Activated CD4-positive, alpha-beta T cell treated with anti-CD3 and anti-CD28 coated beads, Interleukin-10, Interleukin-2, amounts not matched to agents 100 ng/mL and 50 ng/mL, durations not matched to agents 16 hours and 8 hours (primary cell): ENCODE measurements around the gene PCSK9.

Source experiments
- DNase-seq: peaks from one replicate; pipeline ENCODE4 v3.0.0-alpha.2; 2020

The PCSK9 gene

GRCh38 chr1:55044617-55045397 lies 5.5 kb downstream of the PCSK9 start:
- DNase-seq: no peak

GRCh38 chr1:55045430-55045829 lies 6.1 kb downstream of the PCSK9 start:
- no peak for DNase-seq

DNA sequence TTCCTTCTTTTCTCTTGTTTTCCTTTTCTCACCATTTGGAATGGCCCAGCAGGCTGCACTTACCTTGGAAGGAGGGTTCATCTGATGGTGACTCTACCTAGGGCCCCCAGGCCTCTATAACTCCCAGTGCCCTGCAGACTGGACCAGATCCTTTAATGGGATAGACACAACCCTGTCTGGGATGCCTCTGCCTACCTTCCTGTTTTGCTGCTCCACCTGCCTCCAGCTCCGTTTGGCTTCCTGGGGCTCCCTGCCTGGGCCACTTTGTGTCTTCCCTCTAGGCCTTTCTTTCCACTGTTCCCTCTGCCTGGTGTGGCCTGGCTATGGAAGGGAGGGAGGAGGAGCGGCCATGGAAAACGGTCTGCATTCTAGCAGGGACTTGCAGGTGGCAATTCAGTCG lies 7.5 kb downstream of the PCSK9 start:
- DNase-seq: no peak

GRCh38 chr1:55047611-55048010 lies 8.3 kb downstream of the PCSK9 start:
- no peak for DNase-seq

DNA sequence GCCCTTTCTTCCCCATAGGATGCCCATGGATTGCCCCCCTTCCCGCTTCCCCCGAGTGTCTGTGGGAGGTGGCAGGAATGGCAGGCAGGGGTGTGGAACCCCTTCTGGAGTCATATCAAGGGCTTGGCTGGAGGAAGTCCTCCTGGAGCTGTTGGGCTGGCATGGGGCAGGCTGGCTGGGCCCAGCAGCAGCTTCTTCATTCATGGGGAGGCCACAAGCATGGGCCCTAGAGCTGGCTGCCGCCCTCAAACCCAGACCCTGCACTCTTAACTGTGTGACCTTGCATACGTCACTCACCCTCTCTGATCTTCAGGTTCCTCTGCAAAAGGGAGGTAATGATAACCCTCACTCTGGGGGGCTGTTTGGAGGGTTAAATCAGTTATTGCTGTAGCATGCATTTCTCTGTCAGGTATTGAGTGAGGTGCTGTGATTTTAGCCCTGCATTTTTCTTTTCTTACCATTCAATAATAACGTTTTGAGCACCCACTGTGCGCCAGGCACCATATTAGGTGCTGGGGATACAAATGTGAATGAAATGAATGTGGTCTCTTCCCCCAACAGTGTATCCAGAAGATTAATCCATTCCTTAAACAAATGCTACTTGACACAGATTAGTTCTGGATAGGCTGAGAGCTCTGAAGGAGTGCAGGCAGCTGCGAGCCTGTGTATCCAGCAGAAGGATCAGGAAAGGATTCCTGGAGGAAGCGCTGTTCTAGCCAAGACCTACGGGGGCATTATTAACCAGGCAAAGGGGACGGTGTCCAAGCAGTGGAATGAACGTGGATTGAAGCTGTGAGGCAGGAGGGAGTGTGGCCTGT lies 9.3 kb downstream of the PCSK9 start:
- no peak for DNase-seq

DNA sequence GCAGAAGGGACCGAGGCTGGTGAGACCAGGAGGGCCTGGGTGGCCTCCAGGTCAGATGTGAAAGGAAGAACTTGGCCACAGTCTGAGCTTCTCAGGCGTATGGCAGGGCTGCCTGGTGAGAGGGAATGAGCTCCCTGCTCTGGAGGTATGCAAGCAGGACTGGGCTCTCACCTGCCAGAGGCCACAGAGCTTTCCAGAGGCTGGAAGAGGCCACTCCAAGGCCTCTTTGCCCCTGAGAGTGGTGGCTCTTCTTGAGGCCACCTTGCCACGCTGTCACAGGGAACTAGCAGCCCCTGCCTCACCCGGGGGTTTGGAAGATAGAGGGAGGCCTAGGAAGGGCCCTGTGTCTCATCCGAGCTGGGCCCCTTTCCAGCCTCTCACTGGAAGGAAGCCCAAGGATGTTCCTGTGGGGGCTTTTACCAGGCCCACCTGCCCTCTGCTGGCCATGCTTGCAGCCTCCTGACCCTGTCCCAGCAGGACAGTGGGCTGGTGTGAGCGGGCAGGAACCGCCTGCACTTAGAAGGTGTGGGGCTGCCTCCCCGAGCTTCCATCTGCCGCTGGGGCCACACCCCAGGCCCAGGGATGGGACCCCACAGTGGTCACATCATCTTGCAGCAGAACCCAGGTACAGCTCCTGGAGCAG lies 10.0 kb downstream of the PCSK9 start:
- no peak for DNase-seq

DNA sequence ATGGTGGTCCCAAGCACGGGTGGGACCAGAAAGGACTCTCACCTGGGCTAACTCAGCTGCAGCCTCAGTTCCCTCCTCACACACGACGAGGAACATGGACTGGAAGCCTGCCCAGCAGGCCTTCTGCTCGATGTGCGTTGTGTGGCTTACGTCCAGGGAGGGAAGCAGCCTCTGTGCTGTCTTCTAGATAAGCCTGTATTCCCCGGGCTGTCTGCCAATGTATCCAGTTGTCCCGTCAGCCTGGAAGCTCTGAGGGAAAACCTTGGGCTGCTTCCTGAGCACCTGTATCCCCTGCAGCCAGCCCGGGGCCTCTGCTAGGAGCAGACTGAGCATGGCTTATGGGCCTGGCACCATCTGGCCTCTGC lies 10.5 kb downstream of the PCSK9 start:
- DNase-seq: no peak

DNA sequence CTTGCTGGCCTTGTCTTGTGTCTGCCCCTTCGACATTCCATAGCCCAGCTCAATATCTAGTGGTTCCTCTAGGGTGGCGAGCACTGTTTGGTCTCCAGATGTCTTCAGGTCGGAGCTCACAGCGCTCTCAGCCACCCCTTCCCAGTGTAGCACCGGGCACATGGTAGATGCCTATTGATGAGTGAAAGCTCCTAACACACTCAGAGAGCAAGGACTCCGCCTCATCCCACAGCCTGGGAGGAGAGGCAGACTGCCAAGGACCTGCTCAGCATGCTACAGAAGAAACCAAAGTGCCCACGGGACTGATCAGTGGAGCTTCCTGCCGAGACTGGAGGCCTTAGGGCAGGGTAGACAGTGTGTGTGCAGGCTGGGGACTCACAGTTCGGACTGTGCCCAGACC lies 10.9 kb downstream of the PCSK9 start:
- DNase-seq: no peak

DNA sequence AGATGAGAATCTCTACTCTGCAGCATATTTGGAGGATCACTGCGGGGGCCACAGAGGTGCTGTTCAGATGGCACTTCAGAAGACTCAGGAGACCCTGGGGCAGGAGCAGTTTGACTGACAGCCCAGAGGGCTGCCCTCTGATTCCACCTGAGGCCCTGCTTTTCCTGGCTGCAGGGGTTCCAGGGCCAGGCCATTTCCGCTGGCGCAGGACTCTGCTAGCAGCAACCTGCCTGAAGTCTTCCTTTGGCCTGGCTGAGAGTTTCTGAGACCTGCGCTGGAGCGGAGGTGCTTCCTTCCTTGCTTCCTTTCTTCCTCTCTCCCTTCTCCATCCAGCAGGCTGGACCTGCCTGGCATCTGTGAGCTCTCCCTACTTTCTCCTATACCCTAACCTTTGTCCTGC lies 11.8 kb downstream of the PCSK9 start:
- DNase-seq: no peak

DNA sequence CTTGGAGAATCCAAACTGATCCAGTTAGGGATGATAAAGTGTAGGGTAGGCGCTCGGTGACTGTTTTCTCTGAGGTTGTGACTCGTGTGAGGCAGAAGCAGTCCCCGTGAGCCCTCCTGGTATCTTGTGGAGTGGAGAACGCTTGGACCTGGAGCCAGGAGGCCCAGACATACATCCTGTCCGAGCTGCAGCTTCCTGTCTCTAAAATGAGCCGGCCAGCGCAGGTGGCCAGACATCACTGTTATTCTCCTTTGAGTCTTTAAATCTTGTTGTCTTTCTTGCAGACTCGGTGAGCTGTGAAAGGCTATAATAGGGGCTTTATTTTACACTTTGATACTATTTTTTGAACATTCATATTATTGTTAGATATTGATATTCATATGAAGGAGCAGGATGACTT lies 12.3 kb downstream of the PCSK9 start:
- DNase-seq: no peak

DNA sequence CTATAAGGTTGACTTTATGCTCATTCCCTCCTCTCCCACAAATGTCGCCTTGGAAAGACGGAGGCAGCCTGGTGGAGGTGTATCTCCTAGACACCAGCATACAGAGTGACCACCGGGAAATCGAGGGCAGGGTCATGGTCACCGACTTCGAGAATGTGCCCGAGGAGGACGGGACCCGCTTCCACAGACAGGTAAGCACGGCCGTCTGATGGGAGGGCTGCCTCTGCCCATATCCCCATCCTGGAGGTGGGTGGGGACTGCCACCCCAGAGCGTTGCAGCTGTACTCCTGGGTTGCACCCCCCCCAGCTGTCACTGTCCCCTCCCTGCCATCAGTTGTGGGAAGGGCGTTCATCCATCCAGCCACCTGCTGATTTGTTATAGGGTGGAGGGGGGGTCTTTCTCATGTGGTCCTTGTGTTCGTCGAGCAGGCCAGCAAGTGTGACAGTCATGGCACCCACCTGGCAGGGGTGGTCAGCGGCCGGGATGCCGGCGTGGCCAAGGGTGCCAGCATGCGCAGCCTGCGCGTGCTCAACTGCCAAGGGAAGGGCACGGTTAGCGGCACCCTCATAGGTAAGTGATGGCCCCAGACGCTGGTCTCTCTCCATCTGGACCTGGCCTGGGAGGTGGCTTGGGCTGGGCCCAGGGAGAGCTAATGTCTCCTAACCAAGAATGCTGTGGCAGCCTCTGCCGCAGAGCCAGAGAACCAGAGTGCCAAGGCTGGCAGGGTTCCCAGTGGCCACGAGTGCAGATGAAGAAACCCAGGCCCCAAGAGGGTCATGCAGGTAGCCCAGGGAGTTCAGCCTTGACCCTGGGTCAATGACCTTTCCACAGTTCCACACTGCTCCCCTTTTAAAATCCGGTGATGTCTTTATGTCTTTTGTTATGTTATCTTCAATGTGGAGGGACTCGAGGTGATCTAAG lies 13.1 kb downstream of the PCSK9 start:
- DNase-seq: no peak

GRCh38 chr1:55053265-55053954 lies 14.1 kb downstream of the PCSK9 start:
- DNase-seq: no peak

DNA sequence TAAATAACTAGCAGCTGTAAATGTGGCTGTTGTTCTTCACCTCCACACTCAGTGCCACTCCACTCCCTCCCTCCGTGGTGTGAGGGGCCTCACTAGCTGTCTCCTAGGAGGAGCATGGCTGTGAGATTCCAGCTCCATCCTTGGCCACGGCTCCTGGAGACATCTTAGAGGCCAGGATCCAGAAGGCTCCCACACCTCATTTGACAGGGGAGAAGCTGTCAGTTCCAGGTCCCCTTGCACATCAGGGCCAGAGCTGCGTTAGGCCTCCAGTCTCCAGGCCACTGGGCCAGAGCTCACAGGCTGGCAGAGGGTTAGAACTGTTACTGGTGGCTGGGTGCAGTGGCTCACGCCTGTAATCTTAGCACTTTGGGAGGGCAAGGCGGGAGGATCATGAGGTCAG lies 15.0 kb downstream of the PCSK9 start:
- no peak for DNase-seq

DNA sequence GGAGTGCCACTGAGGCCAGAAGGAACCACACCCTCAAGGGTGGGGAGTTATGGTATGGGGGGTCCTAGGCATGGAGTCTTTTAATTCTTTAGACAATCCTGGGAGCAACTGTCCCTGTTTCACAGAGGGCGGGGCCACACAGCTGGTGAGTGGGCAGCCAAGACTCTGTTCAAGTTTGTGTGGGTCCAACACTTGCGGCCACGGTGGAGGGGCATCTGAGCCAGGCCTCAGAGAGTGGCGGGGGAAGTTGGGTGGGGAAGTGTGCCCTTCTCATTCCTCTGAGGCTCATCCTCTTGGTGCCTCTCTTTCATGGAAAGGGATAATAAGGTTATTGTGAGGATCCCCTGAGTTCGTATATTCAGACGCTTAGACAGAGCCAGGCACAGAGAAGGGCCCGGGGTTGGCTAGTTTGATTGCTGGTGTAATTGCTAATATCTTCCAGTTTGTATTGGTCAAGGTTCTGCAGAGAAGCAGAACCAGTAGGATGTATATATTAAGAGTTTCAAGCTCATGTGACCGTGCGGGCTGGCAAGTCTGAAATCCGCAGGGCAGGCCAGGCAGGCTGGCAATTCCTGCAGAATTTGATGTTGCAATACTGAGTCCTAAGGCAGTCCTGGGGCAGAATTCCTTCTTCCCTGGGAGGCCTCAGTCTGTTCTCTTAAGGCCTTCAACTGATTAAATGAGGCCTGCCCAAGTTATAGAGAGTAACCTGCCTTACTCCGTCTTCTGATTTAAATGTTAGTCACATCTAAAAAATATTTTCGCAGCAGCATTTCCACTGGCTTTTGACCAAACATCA lies 15.9 kb downstream of the PCSK9 start:
- no peak for DNase-seq

DNA sequence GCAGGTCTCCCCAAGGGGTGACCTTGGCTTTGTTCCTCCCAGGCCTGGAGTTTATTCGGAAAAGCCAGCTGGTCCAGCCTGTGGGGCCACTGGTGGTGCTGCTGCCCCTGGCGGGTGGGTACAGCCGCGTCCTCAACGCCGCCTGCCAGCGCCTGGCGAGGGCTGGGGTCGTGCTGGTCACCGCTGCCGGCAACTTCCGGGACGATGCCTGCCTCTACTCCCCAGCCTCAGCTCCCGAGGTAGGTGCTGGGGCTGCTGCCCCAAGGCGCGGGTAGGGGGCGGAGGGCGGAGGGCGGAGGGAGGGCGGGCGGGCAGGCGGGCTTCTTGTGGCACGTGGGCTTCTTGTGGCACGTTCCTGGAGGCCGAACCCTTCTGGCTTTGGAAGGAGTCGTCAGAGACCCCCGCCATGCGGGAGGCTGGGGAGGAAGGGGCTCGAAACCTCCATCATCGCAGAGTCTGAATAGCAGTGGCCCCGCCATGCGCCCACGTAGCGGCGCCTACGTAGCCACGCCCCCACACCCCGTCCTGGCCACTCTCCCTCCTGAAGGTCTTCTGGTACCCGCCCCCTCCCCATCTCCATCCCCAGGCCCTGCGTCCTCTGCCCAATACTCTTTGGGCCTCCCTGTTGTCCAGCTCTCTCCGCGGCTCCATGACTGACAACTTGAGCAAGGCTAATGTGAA lies 16.7 kb downstream of the PCSK9 start:
- DNase-seq: no peak

DNA sequence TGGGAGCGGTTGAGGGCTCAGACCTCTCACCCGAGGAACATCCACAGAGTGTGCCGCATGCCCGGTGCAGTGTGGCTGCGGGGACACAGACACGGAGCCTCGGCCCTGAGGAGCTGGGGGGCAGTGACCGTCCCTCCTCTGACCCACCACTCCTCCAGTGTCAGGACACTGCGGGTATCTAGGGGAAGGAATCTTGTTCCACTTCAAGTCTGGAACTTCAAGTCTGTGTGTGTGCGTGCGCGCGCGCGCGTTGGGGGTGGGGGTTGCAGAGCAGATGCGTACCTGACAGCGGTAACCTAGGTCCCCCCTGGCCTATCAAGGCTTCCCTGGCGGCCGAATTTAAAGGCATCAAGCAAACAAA lies 17.3 kb downstream of the PCSK9 start:
- no peak for DNase-seq

DNA sequence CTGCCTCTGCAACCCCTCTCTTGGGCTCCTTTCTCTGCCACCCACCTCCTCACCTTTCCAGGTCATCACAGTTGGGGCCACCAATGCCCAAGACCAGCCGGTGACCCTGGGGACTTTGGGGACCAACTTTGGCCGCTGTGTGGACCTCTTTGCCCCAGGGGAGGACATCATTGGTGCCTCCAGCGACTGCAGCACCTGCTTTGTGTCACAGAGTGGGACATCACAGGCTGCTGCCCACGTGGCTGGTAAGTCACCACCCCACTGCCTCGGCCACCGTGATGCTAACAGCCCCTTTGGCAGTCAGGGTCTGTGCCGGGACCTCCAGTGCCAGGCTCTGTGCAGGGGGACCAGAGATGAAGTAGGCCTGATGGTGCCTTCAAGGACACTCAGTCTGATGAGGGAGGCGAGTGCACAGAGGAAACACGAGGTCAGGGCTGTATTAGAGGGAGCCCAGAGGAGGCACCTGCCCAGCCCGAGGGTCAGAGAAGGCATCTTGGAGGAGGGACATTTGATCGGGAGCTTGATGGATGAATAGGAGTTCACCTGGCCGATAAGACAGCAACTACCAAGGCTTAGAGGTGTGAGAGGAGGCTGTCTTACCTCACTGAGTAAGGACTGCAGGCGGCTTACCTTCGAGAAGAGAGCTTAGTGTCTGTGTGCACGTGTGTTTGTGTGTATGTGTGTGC lies 18.1 kb downstream of the PCSK9 start:
- DNase-seq: no peak

- no peak for DNase-seq
Observed at GRCh38 chr1:55057956-55058298, 18.6 kb downstream of the PCSK9 start.

- DNase-seq: no peak
Observed at GRCh38 chr1:55059302-55060132, 20.2 kb downstream of the PCSK9 start.
